Inflammatory macrophage treated with lipopolysaccharide for 1 hour (primary cell): ENCODE measurements around the gene KRT12.

Experiments
- DNase-seq, 2 donors: peaks; one replicate each; pipeline ENCODE4 v3.0.0-alpha.2; 2020 to 2022

The KRT12 gene

GRCh38 chr17:40812639-40813038 lies 54.4 kb downstream of the KRT12 start:
- no peak for DNase-seq
